AG08395 (cell line): ENCODE data around the gene SOWAHA.
"Not testable (repeated sequence)": the region's sequence is repeated elsewhere in the genome, so short reads cannot be mapped to it uniquely, and the experiment has no call there.

Source experiments
- DNase-seq: peaks from one replicate; pipeline ENCODE4 v3.0.0; 2012; ENCODE audit warnings: mixed read lengths, low spot score

The SOWAHA gene

DNA sequence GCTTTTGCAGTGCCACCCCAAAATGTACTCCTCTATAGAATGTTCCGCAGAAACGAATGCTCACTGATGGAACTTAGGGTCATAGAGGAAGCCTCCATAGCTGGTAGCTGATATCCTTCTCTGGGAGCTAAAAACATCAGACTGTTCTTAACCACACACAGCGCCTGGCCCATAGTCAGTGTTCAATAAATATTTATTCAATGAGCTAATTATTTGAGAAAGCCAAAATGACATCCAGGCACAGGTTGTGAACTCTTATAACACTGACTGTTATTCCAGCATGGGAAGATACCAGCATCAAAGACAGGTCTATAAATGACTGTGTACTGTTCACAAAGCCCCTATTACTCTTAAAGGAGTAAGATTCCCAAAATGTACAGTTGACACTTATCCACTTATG is 40.2 kb downstream of the SOWAHA start:
- no peak for DNase-seq

DNA sequence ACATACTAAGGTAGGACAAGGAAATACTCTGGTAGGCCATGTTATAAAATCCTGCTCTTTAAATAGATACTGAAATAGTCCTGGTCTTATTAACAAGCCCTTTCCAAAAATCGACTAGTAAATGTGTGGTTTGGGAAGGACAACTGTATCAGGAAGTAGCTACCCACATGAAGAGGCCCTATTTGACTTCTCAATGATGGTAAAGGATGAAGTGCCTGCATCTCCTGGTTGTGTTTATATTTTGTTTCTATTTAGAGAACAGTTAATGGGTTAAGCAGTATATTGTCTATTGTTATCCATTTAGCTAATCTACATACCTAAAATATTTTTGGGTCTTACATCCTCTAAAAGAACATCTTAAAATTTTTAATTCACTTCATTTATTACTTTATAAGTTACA is 40.7 kb downstream of the SOWAHA start:
- no peak for DNase-seq

DNA sequence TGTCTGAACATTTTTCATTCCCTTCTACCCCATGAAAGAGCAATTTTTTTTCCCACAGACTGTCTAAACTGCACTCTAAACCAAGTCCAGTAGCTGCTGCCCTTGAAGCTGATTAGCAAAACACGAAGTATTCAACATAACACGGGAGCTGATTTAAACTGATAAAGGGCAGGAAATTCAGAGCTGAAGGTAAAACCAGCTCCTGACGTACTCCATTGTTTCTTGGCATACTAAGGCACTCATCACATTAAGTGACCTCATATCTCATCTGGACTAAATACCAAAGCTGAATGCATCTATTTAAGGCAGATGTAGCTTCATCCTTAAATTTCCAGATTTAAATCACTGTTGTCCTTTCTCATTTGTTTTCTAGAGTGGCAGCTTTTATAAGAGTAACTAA is 41.2 kb downstream of the SOWAHA start:
- no peak for DNase-seq

DNA sequence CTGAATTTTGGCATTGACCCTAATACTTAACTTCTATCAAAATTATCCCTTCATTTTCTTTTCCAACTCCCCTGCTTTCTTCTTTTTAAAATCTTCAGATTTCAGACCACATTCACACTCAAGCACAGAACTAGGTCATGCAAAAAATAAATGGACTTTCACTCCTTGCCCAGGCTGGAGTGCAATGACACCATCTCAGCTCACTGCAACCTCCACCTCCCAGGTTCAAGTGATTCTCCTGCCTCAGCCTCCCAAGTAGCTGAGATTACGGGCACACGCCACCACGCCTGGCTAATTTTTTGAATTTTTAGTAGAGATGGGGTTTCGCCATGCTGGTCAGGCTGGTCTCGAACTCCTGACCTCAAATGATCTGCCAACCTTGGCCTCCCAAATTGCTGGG is 41.9 kb downstream of the SOWAHA start:
- DNase-seq: not testable (repeated sequence)

DNA sequence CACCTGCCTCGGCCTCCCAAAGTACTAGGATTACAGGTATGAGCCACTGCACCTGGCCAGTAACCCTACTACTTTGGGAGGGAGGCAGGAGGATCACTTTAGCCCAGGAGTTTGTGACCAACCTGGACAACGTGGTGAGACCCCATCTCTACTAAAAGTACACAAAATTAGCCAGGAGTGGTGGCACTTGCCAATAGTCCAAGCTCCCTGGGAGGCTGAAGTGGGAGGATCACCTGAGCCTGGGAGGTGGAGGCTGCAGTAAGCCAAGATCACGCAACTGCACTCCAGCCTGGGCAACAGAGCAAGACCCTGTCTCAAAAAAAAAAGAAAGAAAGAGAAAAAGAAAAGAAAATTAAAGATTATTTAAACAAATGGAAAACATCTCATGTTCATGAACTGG is 42.9 kb downstream of the SOWAHA start:
- no peak for DNase-seq

DNA sequence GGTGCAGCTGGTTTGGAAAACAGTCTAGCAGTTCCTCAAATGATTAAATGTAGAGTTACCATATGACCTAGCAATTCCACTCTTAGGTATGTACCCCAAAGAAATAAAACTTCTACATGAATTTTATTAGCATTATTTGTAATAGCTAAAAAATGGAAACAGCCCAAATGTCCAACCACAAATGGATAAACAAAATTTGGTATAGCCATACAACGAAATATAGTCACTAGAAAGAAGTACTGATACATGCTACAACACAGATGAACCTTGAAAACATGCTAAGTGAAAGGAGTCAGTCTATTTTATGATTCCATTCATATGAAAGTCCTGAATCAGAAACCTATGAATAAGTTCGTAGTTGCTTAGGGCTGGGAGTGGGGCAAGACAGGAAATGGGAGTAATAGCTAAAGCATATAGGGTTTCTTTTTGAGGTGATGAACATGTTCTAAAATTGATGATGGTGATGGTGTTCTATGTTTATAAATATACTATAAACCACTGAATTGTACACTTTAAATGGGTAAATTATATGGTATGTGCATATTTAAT is 46.9 kb downstream of the SOWAHA start:
- no peak for DNase-seq

DNA sequence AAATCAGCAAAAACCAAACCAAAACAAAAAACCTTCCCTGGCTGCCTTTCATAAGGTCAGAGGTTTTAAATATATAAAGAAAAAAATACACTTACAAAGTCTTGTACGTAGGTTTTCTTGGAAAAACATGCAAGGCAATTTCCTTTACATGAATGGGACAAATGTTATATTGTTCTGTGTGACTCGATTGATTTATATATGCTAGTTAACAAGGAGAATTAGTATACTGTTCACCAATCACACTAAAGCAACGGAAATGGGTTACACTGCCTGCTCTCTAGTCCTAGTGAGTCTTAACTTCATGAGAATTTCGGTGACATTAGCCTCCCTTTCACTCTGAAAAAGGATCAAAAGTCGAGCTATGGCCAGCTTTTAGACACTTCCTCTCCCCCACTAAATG is 47.6 kb downstream of the SOWAHA start:
- DNase-seq: no peak

DNA sequence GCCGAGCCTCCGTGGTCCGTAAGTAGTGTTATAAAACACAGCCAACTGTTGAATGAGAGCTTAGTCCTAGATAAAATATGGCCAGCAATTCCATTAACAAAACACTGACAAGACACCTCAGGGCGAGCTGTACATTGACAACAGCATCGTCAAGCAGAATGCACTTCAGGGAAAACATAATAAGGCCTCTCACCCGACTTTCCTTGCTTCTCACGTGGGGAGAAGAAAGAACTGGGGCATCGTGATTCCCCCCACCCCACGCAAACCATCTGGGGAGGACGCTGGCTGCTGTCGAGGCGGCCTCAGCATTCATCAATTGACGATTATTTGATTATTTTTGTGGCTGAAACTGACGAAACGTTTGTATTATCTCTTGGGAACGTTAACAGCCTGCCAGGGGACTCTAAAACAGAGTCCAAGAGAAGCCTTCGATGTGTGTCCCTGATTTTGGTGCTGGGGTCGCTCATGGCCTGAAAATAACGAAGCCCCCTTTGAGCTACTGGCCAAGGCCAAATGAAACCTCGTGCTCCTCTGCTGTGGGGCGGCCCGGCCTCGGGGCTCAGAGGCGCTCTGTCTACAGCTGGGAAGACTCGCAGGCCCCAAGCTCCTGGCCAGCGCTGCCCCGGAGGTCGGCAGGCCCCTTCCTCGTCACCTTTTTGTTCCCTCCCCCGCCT is 52.7 kb downstream of the SOWAHA start:
- no peak for DNase-seq
